CD4-positive, alpha-beta T cell treated with Interleukin-12 subunit alpha and Interleukin-12 subunit beta, for 1 hour (primary cell): ENCODE data around the gene ADM.
"Not testable (repeated sequence)": the region's sequence is repeated elsewhere in the genome, so short reads cannot be mapped to it uniquely, and the experiment has no call there.

Experiments
- DNase-seq: peaks from one replicate; pipeline ENCODE4 v3.0.0-alpha.2; 2020

Gene ADM, protein sequence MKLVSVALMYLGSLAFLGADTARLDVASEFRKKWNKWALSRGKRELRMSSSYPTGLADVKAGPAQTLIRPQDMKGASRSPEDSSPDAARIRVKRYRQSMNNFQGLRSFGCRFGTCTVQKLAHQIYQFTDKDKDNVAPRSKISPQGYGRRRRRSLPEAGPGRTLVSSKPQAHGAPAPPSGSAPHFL

GRCh38 chr11:10304495-10305261 lies at the start of gene ADM:
ADM (plus strand) TSS chr11:10305073; CDS start chr11:10305701, 628 bp downstream.
- DNase-seq: no peak

GRCh38 chr11:10255388-10256125 lies 49.3 kb upstream of the ADM start:
- DNase-seq: no peak

- no peak for DNase-seq
These were observed 47.4 kb upstream of the ADM start for GRCh38 chr11:10257478-10257877.

- DNase-seq: no peak
These were observed 43.1 kb upstream of the ADM start for GRCh38 chr11:10261821-10262220.

DNA sequence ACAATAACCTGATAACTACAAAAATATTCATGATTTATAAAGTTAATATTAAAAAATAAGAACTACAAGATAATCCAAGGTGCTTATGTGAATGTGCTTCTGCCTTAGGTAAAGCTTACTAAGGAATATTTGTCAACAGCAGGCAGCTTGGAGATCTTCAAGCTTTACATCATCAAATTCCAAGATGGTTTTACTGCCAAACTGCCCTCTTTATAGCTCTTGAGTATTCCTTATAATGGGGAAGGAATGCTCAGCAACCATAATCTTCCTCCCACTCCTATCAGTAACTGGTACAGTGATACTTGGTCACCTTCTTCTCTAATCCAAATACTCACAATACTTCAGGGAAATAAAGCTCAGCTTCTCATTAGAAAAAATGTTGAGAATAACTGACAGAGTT lies 40.9 kb upstream of the ADM start:
- no peak for DNase-seq

DNA sequence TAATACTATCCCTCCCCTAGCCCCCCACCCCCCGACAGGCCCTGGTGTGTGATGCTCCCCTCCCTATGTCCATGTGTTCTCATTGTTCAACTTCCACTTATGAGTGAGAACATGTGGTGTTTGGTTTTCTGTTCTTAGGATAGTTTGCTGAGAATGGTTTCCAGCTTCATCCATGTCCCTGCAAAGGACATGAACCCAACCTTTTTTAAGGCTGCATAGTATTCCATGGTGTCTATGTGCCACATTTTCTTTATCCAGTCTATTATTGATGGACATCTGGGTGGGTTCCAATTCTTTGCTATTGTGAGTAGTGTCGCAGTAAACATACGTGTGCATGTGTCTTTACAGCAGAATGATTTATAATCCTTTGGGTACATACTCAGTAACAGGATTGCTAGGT lies 40.2 kb upstream of the ADM start:
- not testable (repeated sequence) for DNase-seq

GRCh38 chr11:10265936-10266335 lies 38.9 kb upstream of the ADM start:
- DNase-seq: no peak

GRCh38 chr11:10267821-10268220 lies 37.1 kb upstream of the ADM start:
- DNase-seq: no peak

GRCh38 chr11:10268746-10269488 lies 36.0 kb upstream of the ADM start:
- no peak for DNase-seq

- no peak for DNase-seq
These were observed 32.7 kb upstream of the ADM start for GRCh38 chr11:10272132-10272531.

DNA sequence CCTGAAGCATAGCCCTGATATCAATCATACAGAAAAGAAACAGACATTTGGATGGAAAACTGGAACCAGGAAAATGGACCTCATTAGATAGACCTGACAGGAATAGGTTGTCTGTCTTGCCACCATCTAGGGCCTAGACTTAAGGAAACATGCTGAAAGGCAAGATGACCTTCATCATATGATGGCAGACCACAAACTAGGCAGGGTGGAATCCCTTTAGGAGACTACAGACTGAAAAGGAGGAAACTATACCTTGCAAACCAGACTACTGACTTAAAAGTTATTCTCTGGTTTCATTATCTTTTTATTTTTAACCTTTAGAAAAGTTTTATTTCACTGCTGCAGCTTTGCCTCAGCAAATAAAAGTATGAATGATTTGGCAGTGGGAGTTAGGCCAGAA lies 31.1 kb upstream of the ADM start:
- no peak for DNase-seq

- no peak for DNase-seq
These were observed 30.1 kb upstream of the ADM start for GRCh38 chr11:10274726-10275125.

DNA sequence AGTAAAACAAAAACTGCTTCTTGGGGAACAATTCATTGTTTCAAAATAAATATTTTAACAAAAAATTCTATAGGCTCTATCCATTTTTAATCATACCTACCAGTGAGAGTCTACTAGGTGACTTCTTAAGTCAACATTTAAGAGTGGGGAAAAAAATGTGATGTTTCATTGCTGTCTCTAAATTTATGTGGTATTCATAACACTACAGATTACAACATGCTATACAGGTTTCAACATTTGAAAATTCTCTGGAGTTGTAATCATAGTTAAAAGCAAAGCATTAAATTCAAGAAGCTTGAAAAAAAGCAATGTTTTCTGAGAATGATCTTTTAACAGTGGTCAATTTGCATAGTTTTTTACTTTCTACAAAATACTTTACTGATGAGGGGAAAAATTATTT lies 29.2 kb upstream of the ADM start:
- DNase-seq: no peak

- no peak for DNase-seq
These were observed 22.8 kb upstream of the ADM start for GRCh38 chr11:10282117-10282516.

DNA sequence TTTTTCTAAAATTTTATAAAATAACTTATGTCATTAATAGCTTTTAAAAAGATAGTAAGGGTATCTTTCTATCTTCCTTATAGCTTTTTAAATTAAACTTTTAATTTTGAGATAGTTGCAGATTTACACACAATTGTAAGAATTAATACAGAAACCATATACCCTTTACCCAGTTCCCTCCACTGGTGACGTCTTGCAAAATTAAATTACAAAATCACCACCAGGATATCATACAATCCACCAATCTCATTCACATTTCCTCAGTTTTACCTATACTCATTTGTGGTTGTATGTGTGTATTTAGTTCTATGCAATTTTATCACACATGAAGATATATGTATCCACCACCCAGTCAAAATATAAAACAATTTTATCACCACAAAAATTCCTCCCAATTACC lies 20.9 kb upstream of the ADM start:
- DNase-seq: no peak

GRCh38 chr11:10285148-10285802 lies 19.6 kb upstream of the ADM start:
- no peak for DNase-seq

DNA sequence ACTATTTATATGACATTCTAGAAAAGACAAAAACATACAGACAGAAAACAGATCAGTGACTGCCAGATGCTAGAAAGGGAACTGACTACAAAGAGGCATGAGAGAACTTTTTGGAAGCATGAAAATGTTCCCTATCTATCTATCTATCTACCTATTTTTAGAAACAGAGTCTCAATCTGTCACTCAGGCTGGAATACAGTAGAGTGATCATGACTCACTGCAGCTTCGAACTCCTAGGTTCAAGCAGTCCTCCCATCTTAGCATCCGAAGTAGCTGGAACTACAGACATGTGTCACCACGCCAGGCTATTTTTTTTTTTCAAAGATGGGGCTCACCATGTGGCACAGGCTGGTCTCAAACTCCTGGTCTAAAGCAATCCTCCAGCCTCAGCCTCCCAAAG lies 17.7 kb upstream of the ADM start:
- no peak for DNase-seq

DNA sequence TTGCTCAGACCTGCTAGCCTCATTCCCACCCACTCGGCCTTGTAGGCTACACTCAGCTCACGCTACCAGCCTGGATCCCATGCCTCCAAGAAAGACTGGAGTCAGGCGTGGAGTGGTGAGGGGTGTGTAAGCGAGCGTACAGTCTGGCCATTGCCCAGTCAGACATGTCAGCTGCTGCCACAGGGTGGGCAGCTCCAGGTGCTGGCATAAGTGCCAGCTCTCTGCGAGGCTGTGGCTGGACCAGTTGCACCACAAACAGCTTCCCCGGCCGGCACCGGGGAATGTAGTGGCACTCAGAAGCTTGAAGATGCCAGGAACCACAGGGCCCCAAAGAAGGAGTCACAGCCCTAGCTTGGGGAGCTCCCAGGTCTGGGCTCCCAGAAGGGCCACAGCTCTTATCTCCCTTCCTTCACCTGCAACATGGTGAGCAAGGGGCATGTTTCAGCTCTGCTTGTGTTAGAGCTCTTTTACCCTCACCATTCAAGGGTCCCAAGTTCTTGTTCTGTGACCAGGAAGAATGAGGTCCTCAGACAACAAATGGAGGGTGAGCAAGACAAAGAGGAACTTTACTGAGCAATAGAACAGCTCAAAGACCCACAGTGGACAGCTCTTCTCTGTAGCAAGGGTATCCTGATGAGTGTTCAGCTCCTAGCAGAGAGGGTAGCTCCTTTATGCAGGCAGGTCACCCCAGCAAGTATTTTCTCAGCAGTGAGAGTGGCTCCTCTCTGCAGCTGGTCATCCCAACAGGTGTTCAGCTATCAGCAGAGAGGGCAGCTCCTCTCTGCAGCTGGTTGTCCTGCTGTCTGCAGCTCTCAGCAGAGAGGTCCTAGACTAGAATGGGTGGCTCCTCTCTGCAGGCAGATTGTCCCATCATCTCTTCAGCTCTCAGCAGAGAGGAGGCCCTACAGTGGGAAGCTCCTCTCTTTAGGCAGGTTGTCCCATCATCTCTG lies 16.8 kb upstream of the ADM start:
- no peak for DNase-seq

- no peak for DNase-seq
These were observed 15.8 kb upstream of the ADM start for GRCh38 chr11:10288881-10289764.

GRCh38 chr11:10289765-10290380 lies 15.0 kb upstream of the ADM start:
- DNase-seq: no peak
